HL-60 (cell line): ENCODE measurements around the gene SLC38A6.

ENCODE experiments used
- DNase-seq, 2 experiments: peaks; one replicate each; pipeline ENCODE4 v3.0.0-alpha.2; 2010 to 2020; ENCODE audit warnings: low read depth in 1 of 2, low spot score in 1 of 2
- H3K27ac ChIP-seq: fragments of 250-450 bp; sonication (Bioruptor Pico); replicated peaks from 2 replicates; pipeline ENCODE4 v1.5.1; 2020; ENCODE audit warnings: mild to moderate bottlenecking, moderate library complexity
- H3K27me3 ChIP-seq: fragments of 250-450 bp; sonication (Bioruptor Pico); 2 replicates; pipeline ENCODE4 v1.5.1; 2021; ENCODE audit warnings: mild to moderate bottlenecking, moderate library complexity; ENCODE audit not compliant: insufficient read depth, poor library complexity, severe bottlenecking
- H3K4me3 ChIP-seq: replicated peaks from 2 replicates; pipeline ENCODE4 v1.5.1; 2011; ENCODE audit warnings: mild to moderate bottlenecking, control low read depth, low read length; ENCODE audit not compliant: insufficient read depth
- CTCF ChIP-seq: IDR thresholded peaks from one replicate; pipeline ENCODE4 v1.5.1; 2011; ENCODE audit warnings: low read length, control low read depth, inconsistent platforms; ENCODE audit not compliant: insufficient read depth
- GABPA ChIP-seq: IDR thresholded peaks from 2 replicates; pipeline ENCODE4 v1.6.1; 2012; ENCODE audit warnings: low read depth
- POLR2AphosphoS5 ChIP-seq: IDR thresholded peaks from 2 replicates; pipeline ENCODE4 v1.6.1; 2012; ENCODE audit warnings: low read depth
- REST ChIP-seq: IDR thresholded peaks from 2 replicates; pipeline ENCODE4 v1.6.1; 2012; ENCODE audit warnings: low read depth; ENCODE audit not compliant: insufficient replicate concordance
- SPI1 ChIP-seq: IDR thresholded peaks from 2 replicates; pipeline ENCODE4 v1.6.1; 2012; ENCODE audit warnings: low read depth, mild to moderate bottlenecking, borderline replicate concordance
- long read RNA-seq: library from polyadenylated mRNA; unstranded; transcript quantifications from one replicate; pipeline ENCODE4 v2.0.0, GENCODE V29; 2020

Gene SLC38A6
- long read RNA-seq, partial matches to known transcripts, result 3 of 17 reads
- long read RNA-seq, other reads (novel, unspliced or antisense), result 10 of 17 reads

GRCh38 chr14:60980811-60981632, at the start of gene SLC38A6, which contains the start of gene TRMT5:
TSS of gene SLC38A6 (plus strand) at chr14:60981245. CDS start at chr14:60981278, 33 bp downstream.
TSS of gene TRMT5 (minus strand) at chr14:60981079. CDS start at chr14:60980973, 106 bp downstream.
- peak; percentile 87 for TF ChIP-seq REST
- no peak for TF ChIP-seq SPI1
- no peak for TF ChIP-seq CTCF
- peak; percentile 83 for TF ChIP-seq POLR2AphosphoS5
- no peak for TF ChIP-seq GABPA
- peak; percentile 82 to 91 for DNase-seq
- Histone ChIP-seq H3K4me3 (peak within 1 kb of the TSS; percentile 80), H3K27ac (peak within 1 kb of the TSS; percentile 82), H3K27me3 (no peaks in the 10 kb centered on the region)

GRCh38 chr14:60933920-60934655, 47.0 kb upstream of the SLC38A6 start:
- Histone ChIP-seq H3K27me3 (no peaks in the 10 kb centered on the region), H3K27ac (no peak overlapping the region), H3K4me3 (no peak overlapping the region)
- DNase-seq, result no peak
- TF ChIP-seq GABPA, result no peak
- TF ChIP-seq CTCF, result no peak
- no peak for TF ChIP-seq SPI1
- no peak for TF ChIP-seq POLR2AphosphoS5
- TF ChIP-seq REST, result no peak

- DNase-seq, result no peak
- TF ChIP-seq POLR2AphosphoS5 (no peak), GABPA (no peak), REST (no peak), CTCF (no peak), SPI1 (no peak)
- H3K27ac ChIP-seq, result no peak overlapping the region
These were observed 45.7 kb upstream of the SLC38A6 start for GRCh38 chr14:60935319-60935718.

More at GRCh38 chr14:60935319-60935718, 45.7 kb upstream of the SLC38A6 start:
- Histone ChIP-seq H3K27me3 (no peaks in the 10 kb centered on the region), H3K4me3 (no peak overlapping the region)
